NCI-H510A treated with DMSO at 0.1 percent for 48 hours (cell line): ENCODE data around the gene PLCD3.
"Not testable (repeated sequence)": the region's sequence is repeated elsewhere in the genome, so short reads cannot be mapped to it uniquely, and the experiment has no call there.

ENCODE experiments used
- DNase-seq: peaks from one replicate; lab custom pipeline; 2025; lab: John Stamatoyannopoulos, UW

The PLCD3 gene

DNA sequence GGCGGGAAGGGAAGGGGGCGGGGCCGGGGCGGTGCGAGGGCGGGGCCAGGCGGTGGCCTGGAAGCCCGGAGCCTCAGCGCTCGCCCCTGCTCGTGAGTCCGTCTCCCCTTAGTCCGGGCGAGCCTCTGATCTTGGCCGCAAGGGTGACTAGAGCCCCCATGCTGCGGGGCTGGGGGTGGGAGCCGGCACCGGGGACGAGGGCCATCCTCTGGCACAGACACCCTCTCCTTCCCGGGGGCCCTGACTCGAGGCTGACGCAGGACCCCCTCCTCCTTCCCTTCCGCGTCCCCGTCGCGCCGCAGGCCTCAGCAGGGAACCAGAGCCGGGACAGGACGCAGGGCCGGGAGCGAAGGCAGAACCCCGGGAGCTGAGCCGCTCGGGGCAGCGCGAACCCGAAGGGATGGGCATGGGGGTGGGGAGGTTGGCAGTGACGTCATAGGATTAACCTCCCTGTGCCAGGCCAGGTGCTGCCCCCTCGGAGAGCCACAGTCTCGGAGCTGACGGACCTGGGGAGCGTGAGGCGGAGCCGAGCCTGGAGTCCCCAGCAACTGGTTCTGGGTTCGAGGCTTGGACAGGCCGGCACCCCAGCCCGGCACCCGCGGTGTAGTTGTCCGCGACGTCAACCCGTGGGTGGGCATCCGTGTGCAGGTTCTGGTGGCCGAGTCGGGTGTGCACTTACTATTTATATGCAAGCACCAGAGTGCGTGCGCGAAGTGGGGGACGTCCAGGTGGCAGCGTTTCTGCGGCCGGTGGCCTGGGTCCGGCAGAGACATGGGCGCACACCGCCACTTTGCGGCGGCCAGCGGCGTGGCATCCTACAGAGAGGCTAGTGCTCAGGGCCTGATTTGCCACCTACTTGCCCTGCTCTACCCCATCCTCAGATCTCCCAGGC, 503 bp upstream of the PLCD3 start:
- peak; percentile 66 for DNase-seq

DNA sequence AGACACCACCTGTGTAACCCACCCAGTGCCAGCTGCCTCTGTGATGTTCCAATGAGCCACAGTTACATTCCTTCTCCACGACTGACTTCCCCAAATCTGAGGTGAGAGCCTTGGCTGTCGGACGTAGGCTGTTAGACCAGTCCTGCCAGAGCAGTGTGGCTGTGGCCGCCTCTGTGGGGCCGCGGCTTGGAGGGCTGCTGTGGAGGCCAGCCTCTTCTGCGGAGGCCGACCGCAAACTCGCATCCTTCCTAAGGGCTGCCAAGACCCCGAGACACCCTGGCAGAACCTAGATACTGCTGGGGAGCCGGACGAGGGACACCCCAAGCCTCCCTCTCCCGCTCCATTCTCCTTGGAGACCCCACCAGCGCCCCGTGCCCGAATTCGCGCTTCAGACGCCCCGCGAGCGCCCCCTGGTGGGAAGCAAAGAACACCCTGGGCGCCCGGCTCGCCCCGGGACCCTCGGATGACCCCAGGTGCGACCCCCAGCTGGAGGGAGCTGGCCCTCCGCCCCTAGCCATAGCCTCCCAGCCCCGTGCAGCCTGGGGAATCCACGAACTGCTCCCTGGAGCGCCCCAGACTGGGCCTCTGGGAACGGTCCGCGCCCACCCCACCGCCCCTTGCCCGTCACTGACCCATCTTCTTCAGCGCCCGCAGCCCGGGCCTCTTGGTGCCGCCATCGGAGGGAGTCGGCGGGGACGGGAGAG, 547 bp downstream of the PLCD3 start:
- DNase-seq = no peak

DNA sequence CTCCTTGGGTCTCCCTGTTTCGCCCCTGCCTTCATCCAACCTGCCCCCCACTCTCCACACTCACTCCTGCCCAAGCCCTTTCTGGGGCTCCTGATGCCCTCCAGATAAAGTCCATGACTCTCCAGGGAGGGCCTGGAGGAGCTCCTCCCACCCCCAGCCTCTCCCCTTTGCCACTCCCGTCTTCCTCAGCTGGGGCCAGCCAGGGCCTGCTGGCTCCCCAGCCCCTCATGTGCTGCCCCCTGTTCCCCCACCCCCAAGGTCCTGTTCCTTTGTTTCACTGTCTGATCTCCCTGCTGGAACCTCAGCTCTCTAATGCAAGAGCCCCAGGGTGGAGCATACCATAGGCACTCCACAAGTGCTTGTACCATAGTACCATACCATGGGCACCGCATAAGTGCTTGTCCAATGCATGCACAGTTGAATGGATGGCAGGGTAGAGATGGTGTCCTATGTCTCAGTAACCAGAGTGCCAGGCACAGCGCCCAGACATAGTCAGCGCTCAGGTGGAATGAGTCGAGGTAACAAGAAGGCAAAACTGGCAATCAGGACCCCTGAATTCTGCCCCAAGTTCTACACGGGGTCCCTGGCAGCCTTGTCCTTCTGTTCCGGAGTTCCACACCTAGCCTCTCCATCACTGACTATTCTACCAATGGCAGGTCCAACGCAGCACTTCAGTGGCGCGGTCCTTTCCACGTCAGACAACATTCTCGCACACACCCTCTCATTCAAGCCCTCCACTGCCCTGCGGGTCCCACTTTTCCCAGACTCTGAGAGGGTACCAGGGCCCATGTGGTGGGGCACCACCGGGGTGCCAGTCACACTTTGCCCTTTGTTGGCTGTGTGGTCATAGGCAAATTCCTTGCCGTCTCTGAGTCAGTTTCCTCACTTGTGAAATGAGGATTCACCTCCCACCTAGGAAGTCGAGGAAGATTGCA, 1.4 kb downstream of the PLCD3 start:
- DNase-seq = no peak

DNA sequence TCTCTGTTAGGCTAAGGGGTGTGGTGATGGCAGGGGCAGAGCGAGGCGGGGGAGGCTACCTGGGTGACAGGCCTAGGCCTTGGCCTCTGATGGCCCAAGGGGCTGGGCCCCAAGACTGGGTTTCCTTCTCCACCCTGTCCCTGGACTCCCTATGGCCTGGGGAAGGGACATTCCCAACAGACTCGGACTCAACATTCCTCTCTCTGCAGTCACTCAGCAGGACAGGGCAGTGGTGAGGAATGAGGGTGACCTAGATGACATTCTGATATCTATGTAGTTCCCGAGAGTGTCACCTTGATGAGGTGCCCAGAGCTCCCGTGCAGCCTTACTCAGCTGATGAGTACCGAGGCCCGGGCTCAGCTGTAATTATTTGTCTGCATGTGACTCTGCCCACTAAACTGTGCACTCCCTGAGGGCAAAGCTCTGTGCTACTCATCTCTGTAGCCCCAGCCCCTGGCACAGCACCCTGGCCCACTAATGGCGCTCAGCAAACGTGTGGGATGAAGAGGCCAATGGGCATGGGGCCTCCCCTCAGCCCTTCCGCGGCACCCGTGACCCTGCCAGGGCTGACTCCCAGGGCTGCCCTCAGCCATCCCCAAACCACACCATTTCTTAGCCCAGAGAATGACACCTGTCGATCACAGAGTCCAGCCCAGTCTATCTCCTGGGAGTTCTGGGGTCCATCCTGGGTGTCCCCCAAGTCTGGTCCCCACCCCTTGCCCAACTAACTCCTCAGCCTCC, 2.2 kb downstream of the PLCD3 start:
- no peak for DNase-seq

DNA sequence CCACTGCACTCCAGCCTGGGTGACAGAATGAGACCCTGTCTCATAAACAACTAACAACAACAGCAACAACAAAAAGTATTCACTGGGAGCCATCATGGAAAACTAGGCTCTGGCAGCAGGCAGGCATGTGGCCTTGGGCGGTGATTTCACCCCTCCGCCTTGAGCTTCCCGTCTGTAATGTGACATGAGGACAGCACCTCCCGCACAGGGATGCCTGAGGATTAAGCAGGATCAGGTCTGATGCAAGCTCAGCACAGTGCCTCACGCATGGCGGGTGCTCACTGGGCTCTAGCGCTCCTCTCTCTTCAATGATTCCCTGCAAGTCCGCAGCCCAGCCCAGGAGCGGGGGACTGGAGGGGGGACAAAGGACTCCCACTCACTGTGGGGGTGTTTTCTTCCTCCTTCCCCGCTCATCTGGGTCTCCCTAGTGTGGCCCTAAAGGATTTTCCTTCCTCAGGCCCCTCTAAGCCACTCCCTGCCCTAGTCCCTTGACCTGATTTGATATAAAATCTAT, 2.8 kb downstream of the PLCD3 start:
- DNase-seq = no peak

DNA sequence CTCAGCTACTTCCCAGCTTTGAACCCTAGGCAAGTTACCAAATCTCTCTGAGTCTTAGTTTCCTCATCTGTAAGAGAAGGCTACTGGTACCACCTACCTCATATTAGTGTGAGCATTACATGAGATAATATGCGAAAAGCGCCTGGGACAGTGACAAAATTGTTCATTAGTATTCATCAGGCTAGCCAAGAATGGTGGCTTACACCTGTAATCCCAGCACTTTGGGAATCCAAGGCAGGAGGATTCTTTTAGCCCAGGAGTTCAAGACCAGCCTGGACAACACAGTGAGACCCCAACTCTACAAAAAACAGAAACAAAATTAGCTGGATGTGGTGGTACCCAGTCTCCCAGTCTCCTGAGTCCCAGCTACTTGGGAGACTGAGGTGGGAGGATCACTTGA, 3.3 kb downstream of the PLCD3 start:
- DNase-seq = no peak

DNA sequence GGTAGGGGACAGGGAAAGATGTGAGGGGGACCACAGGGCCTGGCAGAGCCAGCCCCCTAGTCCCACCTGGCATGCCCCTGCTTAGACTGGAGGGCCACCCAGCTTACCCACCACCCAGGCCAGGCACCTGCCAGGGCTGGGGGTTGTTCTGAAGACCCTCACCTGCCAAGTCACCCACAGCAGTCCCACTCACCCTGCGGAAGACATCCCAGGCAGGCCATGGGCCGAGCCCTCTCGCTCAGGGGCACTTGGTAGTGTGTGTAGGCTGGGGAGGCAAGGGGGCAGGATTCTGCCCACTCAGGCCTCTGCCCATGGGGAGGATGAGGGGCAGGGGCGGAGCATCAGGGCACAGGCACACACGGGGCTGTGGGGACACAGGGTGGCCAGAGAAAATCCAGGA, 4.0 kb downstream of the PLCD3 start:
- no peak for DNase-seq

DNA sequence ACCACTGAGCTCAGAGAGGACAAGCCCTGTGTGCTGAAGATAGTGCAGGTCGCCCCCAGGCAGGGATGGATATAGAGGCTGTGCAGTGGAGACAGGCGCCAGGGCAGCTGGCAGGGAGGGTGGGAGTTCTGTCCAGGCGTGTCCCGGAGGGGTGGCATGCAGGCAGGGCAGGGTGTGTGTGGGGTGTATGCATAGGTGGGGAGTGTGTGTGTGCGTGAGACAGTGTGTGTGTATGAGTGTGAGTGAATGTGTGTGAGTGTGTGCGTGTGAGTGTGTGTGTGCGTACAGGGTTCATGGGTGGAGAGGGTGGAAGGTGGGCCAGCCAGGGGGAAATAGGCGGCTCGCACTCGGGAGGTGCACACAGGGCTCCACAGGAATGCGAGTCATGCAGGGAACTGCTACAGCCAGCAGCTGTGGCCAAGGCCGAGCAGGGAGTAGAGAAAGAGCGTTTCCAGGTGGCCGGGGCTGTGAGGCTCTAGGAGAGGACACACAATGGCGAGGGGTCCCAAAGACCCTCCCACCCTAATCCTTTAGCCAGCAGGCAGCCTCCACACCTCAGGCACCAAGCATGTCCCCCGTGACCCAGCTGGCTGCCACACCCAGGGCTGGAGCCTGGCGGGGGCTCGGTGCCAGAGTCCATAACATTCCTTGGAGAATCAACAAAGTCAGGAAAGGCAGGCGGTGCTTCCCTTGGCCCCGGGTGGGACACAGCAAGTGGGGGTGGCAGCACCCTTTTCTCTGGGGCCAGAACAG, 4.6 kb downstream of the PLCD3 start:
- no peak for DNase-seq

DNA sequence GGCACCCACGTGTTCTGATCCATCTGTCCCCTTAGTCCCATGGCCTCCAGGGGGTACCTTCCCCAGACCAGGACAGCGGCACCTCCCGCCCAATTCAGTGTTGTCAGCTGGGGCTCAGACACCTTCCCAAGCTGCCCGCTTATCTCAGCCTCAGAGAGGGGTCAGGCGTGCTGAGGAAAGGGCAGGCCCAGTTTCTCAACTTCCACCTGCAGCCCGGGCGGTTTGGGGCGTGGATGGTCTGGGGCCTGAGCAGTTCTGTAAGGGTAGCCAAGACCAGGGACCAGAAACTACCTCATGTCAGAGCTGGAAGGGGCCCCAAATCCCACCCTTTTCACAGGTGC, 5.1 kb downstream of the PLCD3 start:
- DNase-seq = no peak

DNA sequence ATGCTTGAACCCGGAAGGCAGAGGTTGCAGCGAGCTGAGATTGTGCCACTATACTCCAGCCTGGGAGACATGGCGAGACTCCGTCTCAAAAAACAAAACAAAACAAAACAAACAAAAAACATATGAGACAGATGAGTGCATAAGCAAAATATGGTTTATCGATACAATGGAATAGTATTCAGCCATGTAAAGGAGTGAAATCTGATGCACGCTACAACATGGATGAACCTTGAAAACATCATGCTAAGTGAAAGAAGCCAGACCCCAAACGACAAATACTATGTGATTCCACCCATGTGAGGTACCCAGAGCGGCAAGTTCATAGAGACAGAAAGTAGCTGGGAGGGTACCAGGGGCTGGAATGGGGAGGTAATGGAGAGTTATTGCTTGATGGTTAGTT, 6.8 kb downstream of the PLCD3 start:
- DNase-seq = no peak

DNA sequence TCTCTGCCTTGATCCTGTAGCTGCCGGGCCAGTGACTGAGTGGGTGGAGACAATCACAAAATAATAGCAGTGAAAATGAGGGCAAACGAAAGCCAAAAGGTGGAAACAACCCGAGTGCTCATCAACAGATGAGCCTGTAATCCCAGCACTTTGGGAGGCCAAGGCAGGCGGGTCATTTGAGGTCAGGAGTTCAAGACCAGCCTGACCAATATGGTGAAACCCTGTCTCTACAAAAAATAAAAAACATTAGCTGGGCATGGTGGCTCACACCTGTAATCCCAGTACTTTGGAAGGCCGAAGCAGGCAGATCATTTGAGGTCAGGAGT, 7.6 kb downstream of the PLCD3 start:
- not testable (repeated sequence) for DNase-seq

DNA sequence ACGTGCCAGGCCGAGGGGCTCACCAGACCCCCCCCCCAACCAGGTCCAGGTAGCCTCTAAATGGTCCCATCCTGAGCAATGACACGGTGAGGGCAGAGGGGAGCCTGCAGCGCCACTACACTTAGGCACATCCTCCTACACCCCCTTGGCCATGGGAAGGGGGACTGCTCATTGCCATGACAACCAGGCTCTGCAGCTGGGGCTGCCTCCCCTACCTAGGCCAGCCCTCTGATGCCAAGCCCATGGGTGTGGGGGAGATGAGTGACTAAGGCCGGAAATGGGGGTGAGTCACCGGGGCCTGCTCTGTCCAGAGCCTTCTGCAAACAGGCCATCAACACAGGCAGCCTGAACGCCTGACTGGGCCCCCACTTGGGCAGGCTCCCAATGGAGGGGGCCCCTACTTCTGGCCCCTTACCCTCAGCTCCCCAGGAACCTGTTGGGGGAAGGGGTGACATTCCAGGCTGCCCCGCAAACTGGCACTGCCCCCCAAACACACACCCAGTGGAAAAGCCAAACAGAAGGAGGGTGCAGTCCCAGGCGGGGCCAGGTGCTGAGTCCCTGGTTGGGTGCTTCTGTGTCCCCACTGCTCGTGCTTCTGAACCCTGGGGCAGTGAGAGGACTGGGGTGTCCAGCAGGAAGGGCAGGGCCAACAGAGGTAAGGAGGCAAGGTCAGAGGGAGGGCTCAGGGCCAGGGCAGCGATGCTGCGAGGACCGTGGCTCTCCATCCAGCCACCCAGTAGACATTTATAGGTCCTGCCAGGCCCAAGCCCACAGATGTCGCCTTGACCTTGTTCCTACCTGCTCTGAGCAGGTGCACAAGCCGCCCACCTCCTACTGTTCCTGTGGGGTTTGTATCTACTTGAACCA, 8.2 kb downstream of the PLCD3 start:
- DNase-seq = no peak

DNA sequence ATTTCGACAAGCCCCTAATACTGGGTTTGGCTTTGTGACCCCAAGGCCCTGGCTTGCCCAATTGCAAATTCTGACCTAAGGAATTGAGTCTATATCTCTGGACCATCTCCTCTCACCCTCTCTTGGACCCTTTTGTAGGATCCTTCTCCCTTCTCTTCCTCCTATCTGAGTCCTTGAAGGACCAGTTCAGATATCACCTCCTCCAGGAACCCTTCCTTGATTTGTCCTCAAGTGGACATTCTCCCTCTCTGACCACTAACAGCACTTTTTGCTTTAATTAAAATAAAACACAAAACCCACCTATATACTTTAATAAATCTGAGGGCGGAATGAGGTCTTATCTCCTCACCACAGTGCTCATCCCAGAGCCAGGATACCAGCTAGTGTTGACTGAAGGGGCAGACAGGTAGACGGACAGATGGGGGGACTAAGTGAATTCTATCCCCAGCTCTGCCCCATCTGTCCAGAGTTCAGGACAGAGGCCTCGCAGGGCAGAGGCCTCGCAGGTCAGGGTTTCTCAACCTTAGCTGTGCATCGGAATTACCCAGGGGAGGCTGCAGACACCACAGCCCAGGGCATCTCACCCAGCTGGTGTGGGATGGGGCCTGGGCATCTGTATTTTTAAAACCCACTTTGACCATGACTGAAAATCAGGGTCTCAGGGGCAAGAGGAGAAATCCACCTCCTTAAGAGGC, 9.1 kb downstream of the PLCD3 start:
- DNase-seq = no peak

DNA sequence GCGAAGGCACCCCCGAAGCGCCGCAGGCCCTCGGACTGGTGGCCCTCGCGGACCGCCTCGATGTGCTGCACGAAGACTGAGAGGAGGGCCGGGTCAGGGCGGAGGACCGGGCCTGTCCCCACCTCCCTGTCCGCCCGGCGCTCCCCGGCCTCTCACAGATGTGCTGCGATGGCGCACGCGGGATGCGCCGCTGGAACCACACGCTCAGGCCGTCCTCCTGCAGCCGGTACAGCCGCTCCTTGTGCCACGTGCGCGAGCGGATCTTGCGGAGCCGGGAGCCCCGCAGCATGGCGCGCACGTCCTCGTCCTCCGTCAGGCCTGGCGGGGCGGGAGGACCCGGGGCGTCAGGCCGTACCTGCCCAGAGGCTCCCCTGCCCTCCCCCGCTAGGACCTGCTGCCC, 11.3 kb downstream of the PLCD3 start:
- no peak for DNase-seq

DNA sequence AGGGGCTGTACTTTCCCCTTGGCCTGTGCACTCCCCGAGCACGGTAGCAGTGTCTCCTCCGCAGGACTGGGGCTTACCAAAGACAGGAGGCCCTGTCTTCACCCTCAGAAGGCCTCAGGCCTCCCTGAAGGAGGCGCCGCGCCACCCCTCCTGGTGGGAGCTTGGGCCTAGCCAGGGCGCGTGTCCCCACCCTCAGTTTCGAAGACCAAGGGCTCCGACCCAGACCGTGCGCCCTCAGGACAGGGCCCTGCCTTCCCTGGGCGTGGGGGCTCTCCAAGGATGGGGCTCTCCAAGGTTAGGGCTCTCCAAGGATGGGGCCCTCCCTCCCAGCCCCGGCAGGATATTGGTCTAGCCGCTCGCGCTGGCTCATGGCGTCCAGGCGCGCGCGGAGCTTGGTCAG, 11.8 kb downstream of the PLCD3 start:
- DNase-seq = no peak

DNA sequence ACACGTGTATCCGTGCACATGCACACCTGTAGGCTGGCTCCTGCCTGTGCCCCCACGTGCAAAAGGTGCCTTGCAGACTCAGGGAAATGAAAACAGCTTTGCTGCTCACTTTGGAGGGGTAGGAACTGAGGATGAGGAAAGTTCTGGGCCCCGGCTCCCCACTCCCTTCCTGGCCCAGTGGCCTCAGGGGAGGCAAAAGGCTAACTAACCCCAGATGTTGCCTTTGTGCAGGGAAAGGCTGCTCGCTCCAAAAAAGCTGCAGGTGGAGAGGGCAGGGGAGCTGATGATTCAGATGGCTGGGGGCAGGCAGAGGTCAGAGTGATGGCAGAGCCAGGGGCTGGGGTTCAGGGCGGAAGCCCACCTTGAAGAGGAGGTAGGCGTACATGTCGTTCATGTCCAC, 12.4 kb downstream of the PLCD3 start:
- DNase-seq = no peak

DNA sequence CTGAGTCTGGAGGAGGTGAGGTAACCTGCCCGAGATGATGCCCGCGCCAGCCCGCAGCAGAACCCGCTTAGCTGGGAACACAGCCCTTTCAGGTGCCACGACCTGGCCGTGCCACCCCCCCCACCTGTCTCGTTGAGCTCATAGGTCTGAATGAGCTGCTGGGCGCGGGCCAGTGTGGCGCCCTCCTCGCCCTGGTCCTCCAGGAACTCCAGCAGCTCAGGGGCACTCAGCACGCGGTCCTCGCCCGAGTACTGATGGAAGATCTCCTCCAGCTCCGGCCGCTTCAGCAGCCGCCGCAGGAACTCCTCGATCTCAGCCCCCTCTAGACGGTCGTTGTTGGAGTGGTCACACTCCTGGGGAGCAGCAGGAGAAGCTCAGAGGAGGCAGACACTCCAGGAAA, 13.6 kb downstream of the PLCD3 start:
- no peak for DNase-seq

DNA sequence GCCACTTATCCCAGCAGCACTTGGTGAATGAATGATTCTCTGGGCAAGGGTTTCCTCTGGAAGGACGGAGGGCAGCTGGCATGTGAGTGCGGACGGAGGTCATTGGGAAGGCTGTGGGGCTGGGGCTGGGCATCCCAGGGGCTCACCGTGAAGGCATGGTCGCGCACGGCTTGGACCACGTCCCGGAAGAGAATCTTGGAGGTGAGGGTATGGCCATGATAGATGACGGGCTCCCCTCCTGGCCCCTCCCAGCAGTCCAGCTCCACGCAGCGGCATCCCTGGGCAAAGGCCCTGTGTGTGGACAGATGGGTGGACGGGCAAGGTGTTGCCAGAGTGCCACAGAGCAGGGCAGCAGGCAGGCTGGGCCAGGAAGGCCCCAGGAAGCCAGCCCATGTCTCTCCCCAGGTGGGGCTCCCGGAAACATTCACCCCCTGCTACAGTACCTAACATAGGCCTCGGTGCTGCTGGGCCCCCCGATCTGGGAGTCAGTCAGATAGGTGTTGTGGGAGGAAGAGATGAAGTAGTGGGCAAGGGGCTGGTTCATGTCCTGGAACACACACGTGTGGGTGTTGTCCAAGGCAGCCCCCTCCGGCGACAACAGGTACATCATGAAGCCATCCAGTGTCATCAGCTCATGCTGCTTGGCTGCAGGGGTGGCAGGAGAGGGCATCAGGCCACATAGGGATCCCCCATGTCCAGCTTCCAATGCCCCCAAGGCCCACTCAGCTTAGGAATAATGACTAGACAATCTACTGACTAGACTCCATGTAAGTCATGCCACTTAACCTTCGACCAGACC, 14.3 kb downstream of the PLCD3 start:
- DNase-seq = no peak

DNA sequence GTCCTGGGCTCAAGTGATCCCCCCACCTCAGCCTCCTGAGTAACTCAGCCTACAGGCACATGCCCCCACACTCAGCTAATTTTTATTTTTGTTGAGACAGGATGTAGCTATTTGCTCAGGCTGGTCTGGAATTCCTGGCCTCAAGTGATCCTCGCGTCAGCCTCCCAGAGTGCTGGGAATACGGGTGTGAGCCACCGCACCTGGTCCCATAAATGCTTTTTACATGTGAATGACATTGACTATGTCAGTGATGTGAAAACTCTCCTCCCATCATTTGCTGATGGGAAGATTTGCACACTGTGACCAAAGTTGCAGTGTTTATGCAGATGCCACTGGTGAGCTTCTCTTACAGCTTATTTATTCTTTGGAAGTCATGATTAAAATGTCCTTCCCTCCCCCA, 15.0 kb downstream of the PLCD3 start:
- DNase-seq = no peak
